HUES48 (cell line): ENCODE measurements around the gene RPH3AL.
"Not testable (repeated sequence)": the region's sequence is repeated elsewhere in the genome, so short reads cannot be mapped to it uniquely, and the experiment has no call there.

Experiments used
- H3K27ac ChIP-seq: one replicate; pipeline ENCODE4 v1.7.0; 2013; ENCODE audit warnings: low read depth, low read length, inconsistent platforms
- H3K27me3 ChIP-seq: 2 replicates; pipeline ENCODE4 v1.6.1; 2013; ENCODE audit warnings: mild to moderate bottlenecking, low read length; ENCODE audit not compliant: control insufficient read depth, insufficient read depth
- H3K36me3 ChIP-seq: 2 replicates; pipeline ENCODE4 v1.6.1; 2013; ENCODE audit warnings: low read length; ENCODE audit not compliant: control insufficient read depth, insufficient read depth
- H3K4me1 ChIP-seq: 2 replicates; pipeline ENCODE4 v1.6.1; 2013; ENCODE audit warnings: mild to moderate bottlenecking, low read length; ENCODE audit not compliant: control insufficient read depth, insufficient read depth
- H3K4me3 ChIP-seq: 2 replicates; pipeline ENCODE4 v1.5.1; 2013; ENCODE audit warnings: mild to moderate bottlenecking, low read depth, low read length
- H3K9ac ChIP-seq: 2 replicates; pipeline ENCODE4 v1.6.1; 2013; ENCODE audit warnings: mild to moderate bottlenecking, low read depth, low read length, moderate library complexity
- H3K9me3 ChIP-seq: 2 replicates; pipeline ENCODE4 v1.6.1; 2013; ENCODE audit warnings: low read length; ENCODE audit not compliant: control insufficient read depth, insufficient read depth

The RPH3AL gene

GRCh38 chr17:274902-275301, 77.7 kb downstream of the RPH3AL start:
- Histone ChIP-seq H3K9ac (no peak overlapping the region), H3K4me3 (no peak overlapping the region), H3K27ac (no peak overlapping the region), H3K36me3 (no peaks in the 10 kb centered on the region), H3K4me1 (no peaks in the 10 kb centered on the region), H3K9me3 (no peaks in the 10 kb centered on the region), H3K27me3 (no peaks in the 10 kb centered on the region)

DNA sequence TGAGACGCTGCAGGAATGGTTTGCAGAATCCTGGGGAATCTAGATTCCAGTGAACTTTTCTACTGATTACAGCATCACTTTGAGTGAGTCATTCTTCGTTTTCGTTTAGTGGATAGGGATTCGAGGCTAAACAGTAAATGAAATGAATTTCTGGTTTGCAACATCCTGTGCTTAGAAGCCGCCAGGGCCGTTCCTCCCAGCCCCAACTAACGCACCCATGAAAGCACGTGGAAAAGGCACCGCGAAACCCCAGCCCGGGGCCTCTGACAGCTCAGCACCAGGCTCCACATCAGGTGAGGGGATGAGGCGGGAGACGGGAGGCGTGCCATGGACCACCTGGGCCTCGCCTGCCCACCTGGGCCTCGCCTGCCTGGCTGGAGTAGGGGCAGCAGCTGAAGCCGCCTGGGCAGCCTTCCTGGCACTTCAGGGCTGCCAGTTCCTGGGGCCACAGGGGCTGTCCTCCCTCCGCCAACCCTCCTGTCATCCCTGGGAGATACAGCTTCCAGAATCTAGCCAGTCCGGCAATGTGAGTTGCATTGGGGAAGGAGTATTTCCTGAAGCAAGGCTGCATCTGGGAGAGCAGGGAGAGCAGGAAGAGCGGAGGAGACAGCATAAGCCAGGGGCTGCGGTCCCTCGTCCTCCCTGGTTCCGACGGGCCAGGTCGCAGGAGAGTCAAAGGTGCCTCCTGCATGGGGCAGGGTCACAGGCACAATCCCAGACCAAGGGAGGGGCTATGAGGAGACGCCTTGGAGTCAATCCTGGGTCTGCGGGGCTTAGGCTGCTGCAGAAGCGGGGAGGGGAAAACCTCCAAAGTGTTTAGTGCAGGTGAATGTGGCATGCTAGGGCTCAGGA, 78.4 kb downstream of the RPH3AL start:
- Histone ChIP-seq H3K27me3 (no peaks in the 10 kb centered on the region), H3K4me3 (no peak overlapping the region), H3K36me3 (no peaks in the 10 kb centered on the region), H3K9me3 (no peaks in the 10 kb centered on the region), H3K9ac (no peak overlapping the region), H3K27ac (no peak overlapping the region), H3K4me1 (no peaks in the 10 kb centered on the region)

GRCh38 chr17:272856-273255, 79.8 kb downstream of the RPH3AL start:
- not testable (repeated sequence) for H3K36me3 ChIP-seq, H3K27me3 ChIP-seq, H3K27ac ChIP-seq, H3K4me3 ChIP-seq, H3K4me1 ChIP-seq, H3K9ac ChIP-seq, H3K9me3 ChIP-seq

GRCh38 chr17:271928-272623, 80.5 kb downstream of the RPH3AL start:
- H3K9ac ChIP-seq, H3K36me3 ChIP-seq, H3K4me3 ChIP-seq, H3K9me3 ChIP-seq, H3K4me1 ChIP-seq, H3K27me3 ChIP-seq, H3K27ac ChIP-seq: not testable (repeated sequence)

GRCh38 chr17:269616-270514, 82.7 kb downstream of the RPH3AL start:
- Histone ChIP-seq H3K9ac (no peak overlapping the region), H3K36me3 (no peaks in the 10 kb centered on the region), H3K27me3 (no peaks in the 10 kb centered on the region), H3K27ac (no peak overlapping the region), H3K9me3 (no peaks in the 10 kb centered on the region), H3K4me3 (no peak overlapping the region), H3K4me1 (no peaks in the 10 kb centered on the region)

DNA sequence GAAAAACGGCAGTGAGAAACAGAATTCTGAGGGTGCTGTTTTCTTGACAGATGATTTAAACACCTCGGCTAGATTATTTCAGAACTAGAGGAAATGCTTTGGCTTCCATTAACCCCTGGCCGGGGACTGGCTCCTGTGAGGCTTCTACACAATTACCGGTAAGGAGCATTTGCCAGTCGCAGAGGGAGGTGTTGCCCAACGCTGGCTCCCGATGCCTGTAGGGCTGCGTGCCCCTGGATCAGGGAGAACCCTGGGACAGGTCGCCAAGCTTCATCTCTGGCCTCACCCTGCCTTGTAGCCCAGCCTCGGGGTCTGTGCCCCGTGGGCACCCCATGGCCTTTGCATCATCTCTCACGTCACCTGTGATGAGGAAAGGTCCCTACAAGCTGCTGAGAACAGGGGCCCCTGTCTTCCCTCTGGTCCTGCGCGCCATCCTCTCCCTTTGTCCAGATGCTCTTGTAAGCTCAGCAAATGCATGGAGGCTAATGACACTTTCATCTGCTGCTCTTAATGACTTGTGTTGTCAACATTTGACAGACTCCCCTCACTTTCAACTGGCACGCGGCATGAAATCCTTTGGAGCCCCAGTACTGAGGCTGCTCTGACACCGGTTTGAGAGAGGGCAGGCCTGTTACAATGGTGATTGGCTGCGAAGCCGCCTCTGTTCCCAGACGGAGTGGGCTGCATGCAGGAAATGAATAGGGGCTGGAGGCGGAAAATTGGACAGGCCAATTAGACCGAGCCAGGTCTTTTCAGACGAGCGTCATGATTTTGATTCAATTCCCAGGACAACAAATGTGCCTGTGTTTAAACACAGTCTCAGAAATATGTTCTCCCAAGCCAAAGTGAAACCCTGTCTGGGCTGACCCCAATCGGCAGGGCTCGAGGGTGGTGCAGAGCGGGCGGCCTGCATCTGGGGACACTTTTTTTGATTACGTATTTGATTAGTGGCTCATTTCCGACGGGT, 85.6 kb downstream of the RPH3AL start:
- Histone ChIP-seq H3K9ac (no peak overlapping the region), H3K27ac (no peak overlapping the region), H3K4me3 (no peak overlapping the region), H3K9me3 (no peaks in the 10 kb centered on the region), H3K4me1 (no peaks in the 10 kb centered on the region), H3K36me3 (no peaks in the 10 kb centered on the region), H3K27me3 (no peaks in the 10 kb centered on the region)

- no peaks in the 10 kb centered on the region for H3K36me3 ChIP-seq
- peaks cover 2% of the 10 kb centered on the region for H3K4me1 ChIP-seq
These were observed 86.4 kb downstream of the RPH3AL start for GRCh38 chr17:266219-266618.

GRCh38 chr17:265718-266117, 86.9 kb downstream of the RPH3AL start:
- no peak overlapping the region for H3K4me3 ChIP-seq
- H3K27ac ChIP-seq, result no peak overlapping the region
- peaks cover 7% of the 10 kb centered on the region for H3K4me1 ChIP-seq
- H3K9me3 ChIP-seq, result no peaks in the 10 kb centered on the region
- H3K9ac ChIP-seq, result no peak overlapping the region
- H3K36me3 ChIP-seq, result no peaks in the 10 kb centered on the region
- 0 out of 2 replicates have a peak, but pooled peaks cover 5% of the 10 kb centered on the region for H3K27me3 ChIP-seq

More at GRCh38 chr17:266219-266618, 86.4 kb downstream of the RPH3AL start:
- Histone ChIP-seq H3K27me3 (0 out of 2 replicates have a peak, but pooled peaks cover 1% of the 10 kb centered on the region), H3K9ac (no peak overlapping the region), H3K27ac (no peak overlapping the region), H3K9me3 (no peaks in the 10 kb centered on the region), H3K4me3 (no peak overlapping the region)

- Histone ChIP-seq H3K27ac (no peak overlapping the region), H3K36me3 (no peaks in the 10 kb centered on the region), H3K4me3 (no peak overlapping the region), H3K9ac (no peak overlapping the region), H3K27me3 (0 out of 2 replicates have a peak, but pooled peaks cover 5% of the 10 kb centered on the region), H3K4me1 (peaks cover 26% of the 10 kb centered on the region), H3K9me3 (no peaks in the 10 kb centered on the region)
These were observed 88.8 kb downstream of the RPH3AL start for GRCh38 chr17:263773-264172.

- no peaks in the 10 kb centered on the region for H3K9me3 ChIP-seq
- H3K4me3 ChIP-seq, result no peak overlapping the region
- H3K27me3 ChIP-seq, result 0 out of 2 replicates have a peak, but pooled peaks cover 5% of the 10 kb centered on the region
- H3K36me3 ChIP-seq, result no peaks in the 10 kb centered on the region
- H3K4me1 ChIP-seq, result peaks cover 27% of the 10 kb centered on the region
- no peak overlapping the region for H3K9ac ChIP-seq
- no peak overlapping the region for H3K27ac ChIP-seq
These were observed 89.3 kb downstream of the RPH3AL start for GRCh38 chr17:263271-263670.
